GM12878 (cell line): Measurements from ENCODE around the gene ULK4. TPM values are rescaled to one million over a fixed set of nuclear protein-coding genes. Genes with fewer than 3 reads are reported as not detected.

Source experiments
- CEBPB ChIP-seq, 2 experiments: fragments of 150-350 bp in 1 of 2; IDR thresholded peaks; 2 replicates each; pipeline ENCODE4 v1.6.1; 2012 to 2014; ENCODE audit warnings: low read depth in 2 of 2, low read length in 2 of 2, borderline replicate concordance in 1 of 2, inconsistent platforms in 1 of 2
- CEBPZ ChIP-seq: fragments of 150-350 bp; IDR thresholded peaks from 2 replicates; pipeline ENCODE4 v1.6.1; 2016; ENCODE audit warnings: low read depth, low read length
- E2F4 ChIP-seq: IDR thresholded peaks from 2 replicates; pipeline ENCODE4 v1.6.1; 2012; ENCODE audit warnings: low read depth, low read length, improper control_type of control experiment
- IRF5 ChIP-seq: fragments of 450-650 bp; IDR thresholded peaks from 2 replicates; pipeline ENCODE4 v1.6.1; 2017; ENCODE audit warnings: borderline replicate concordance
- KLF5 ChIP-seq: fragments of 450-650 bp; IDR thresholded peaks from 2 replicates; pipeline ENCODE4 v1.6.1; 2014; ENCODE audit warnings: mild to moderate bottlenecking; ENCODE audit not compliant: partially characterized antibody
- NRF1 ChIP-seq: conservative IDR thresholded peaks from 2 replicates; pipeline ENCODE4 v1.6.1; 2011; ENCODE audit warnings: mild to moderate bottlenecking, low read depth, low read length, improper control_type of control experiment
- RAD21 ChIP-seq: IDR thresholded peaks from 2 replicates; pipeline ENCODE4 v1.6.1; 2011; ENCODE audit warnings: mild to moderate bottlenecking, low read depth, low read length, moderate library complexity; ENCODE audit not compliant: insufficient read depth
- SMAD5 ChIP-seq: IDR thresholded peaks from 2 replicates; pipeline ENCODE4 v1.6.1; 2016; ENCODE audit warnings: antibody characterized with exemption, low read depth
- polyA plus RNA-seq, 11 experiments: library from polyadenylated mRNA; depleted of rRNA in 4 of 11; unstranded in 6 of 11; stranded (reverse) in 5 of 11; fragments of >200 nt; fragmentation: Nextera tagmentation in 4 of 11; fragmentation: Illumina TruSeq in 1 of 11; extraction: Ambion mirVana in 4 of 11; extraction: Trizol in 1 of 11; gene quantifications; 1 replicate in 1 of 11; 2 replicates in 10 of 11; pipeline versions ENCODE4 v1.2.1 to v1.2.3, GENCODE V29; 2011 to 2016; ENCODE audit warnings: inconsistent platforms in 2 of 11, missing spikeins in 2 of 11, low read depth in 1 of 11
- total RNA-seq, 4 experiments: library from RNA; depleted of rRNA in 3 of 4; stranded (reverse); fragments of >200 nt in 3 of 4; fragmentation: Illumina TruSeq in 1 of 4; extraction: Trizol in 1 of 4; gene quantifications; 2 replicates each; pipeline versions ENCODE4 v1.2.1 to v1.2.3, GENCODE V29; 2013 to 2021

The ULK4 gene
- total and polyA plus RNA-seq, 10 of the 15 experiments (the other 5 are each of a cell fraction or from before 2014, with no cell fraction given), result 3.5 to 7.6 (median 6.3) TPM

GRCh38 chr3:41565948-41566514 is 395.9 kb downstream of the ULK4 start (continued):
- TF ChIP-seq E2F4, result no peak
- no peak for TF ChIP-seq SMAD5
- TF ChIP-seq RAD21, result no peak
- TF ChIP-seq KLF5, result no peak
- TF ChIP-seq CEBPZ, result no peak
- no peak for TF ChIP-seq CEBPB (IDR thresholded peaks at IDR 0.05; ENCODE audit: borderline replicate concordance in 1 of 2, low read depth in 2 of 2, low read length in 2 of 2)
- no peak for TF ChIP-seq NRF1
- no peak for TF ChIP-seq IRF5
